PFSK-1 (cell line): Measurements from ENCODE around the gene KCNMA1.

ENCODE experiments used
- FOXP2 ChIP-seq: optimal IDR thresholded peaks from 2 replicates; pipeline ENCODE3; 2011; ENCODE audit warnings: borderline replicate concordance, control low read depth, inconsistent platforms; ENCODE audit not compliant: insufficient read depth; ENCODE audit errors: extremely low read length, extremely low read depth
- POLR2AphosphoS5 ChIP-seq: IDR thresholded peaks from 2 replicates; pipeline ENCODE4 v1.6.1; 2012; ENCODE audit warnings: low read depth, mild to moderate bottlenecking, control low read depth, low read length, moderate library complexity
- SIN3A ChIP-seq: IDR thresholded peaks from 2 replicates; pipeline ENCODE4 v1.6.1; 2012; ENCODE audit warnings: mild to moderate bottlenecking, low read length, moderate library complexity, borderline replicate concordance; ENCODE audit not compliant: insufficient read depth
- TAF1 ChIP-seq: IDR thresholded peaks from 2 replicates; pipeline ENCODE4 v1.6.1; 2012; ENCODE audit warnings: low read length, control low read depth, borderline replicate concordance; ENCODE audit not compliant: insufficient read depth
- TF ChIP-seq, protein P1 (sequence below), 2 experiments: IDR thresholded peaks; 2 replicates each; pipeline versions ENCODE4 v1.6.1 to v1.8.0; 2011 to 2012; ENCODE audit warnings: low read depth in 2 of 2, low read length in 2 of 2, control low read depth in 1 of 2, inconsistent platforms in 1 of 2, mild to moderate bottlenecking in 1 of 2, moderate library complexity in 1 of 2; ENCODE audit not compliant: insufficient read depth in 1 of 2

KCNMA1 gene

GRCh38 chr10:77599651-77600050 lies 38.0 kb downstream of the KCNMA1 start:
- no peak for TF ChIP-seq SIN3A
- TF ChIP-seq, protein P1, sequence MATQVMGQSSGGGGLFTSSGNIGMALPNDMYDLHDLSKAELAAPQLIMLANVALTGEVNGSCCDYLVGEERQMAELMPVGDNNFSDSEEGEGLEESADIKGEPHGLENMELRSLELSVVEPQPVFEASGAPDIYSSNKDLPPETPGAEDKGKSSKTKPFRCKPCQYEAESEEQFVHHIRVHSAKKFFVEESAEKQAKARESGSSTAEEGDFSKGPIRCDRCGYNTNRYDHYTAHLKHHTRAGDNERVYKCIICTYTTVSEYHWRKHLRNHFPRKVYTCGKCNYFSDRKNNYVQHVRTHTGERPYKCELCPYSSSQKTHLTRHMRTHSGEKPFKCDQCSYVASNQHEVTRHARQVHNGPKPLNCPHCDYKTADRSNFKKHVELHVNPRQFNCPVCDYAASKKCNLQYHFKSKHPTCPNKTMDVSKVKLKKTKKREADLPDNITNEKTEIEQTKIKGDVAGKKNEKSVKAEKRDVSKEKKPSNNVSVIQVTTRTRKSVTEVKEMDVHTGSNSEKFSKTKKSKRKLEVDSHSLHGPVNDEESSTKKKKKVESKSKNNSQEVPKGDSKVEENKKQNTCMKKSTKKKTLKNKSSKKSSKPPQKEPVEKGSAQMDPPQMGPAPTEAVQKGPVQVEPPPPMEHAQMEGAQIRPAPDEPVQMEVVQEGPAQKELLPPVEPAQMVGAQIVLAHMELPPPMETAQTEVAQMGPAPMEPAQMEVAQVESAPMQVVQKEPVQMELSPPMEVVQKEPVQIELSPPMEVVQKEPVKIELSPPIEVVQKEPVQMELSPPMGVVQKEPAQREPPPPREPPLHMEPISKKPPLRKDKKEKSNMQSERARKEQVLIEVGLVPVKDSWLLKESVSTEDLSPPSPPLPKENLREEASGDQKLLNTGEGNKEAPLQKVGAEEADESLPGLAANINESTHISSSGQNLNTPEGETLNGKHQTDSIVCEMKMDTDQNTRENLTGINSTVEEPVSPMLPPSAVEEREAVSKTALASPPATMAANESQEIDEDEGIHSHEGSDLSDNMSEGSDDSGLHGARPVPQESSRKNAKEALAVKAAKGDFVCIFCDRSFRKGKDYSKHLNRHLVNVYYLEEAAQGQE (IDR thresholded peaks at IDR 0.05; ENCODE audit: insufficient read depth in 1 of 2, low read depth in 2 of 2, low read length in 2 of 2): no peak
- TF ChIP-seq FOXP2: no peak
- no peak for TF ChIP-seq POLR2AphosphoS5
- TF ChIP-seq TAF1: no peak

GRCh38 chr10:77598606-77599005 lies 39.0 kb downstream of the KCNMA1 start:
- no peak for TF ChIP-seq TAF1
- TF ChIP-seq POLR2AphosphoS5: no peak
- TF ChIP-seq FOXP2: no peak

DNA sequence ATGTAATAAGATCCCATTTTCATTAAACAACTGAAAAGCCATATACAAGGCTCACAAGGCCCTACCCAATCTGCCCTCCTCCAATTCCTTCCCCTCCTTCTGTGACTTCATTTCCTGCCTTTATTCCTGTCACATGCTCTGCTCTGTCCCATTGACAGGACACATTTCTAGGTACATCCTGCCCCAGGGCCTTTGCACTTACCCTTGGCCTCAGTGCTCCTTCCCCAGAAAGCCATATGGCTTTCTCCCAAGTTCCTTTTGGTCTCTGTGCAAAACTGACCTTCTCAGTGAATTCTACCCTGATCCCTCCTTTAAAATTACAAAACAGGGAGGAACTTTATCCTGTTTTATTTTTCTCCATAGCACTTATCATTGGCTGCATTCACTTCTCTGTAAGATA lies 40.0 kb downstream of the KCNMA1 start:
- TF ChIP-seq POLR2AphosphoS5 (no peak), TAF1 (no peak), FOXP2 (no peak), SIN3A (no peak)
- TF ChIP-seq, protein P1 (IDR thresholded peaks at IDR 0.05; ENCODE audit: insufficient read depth in 1 of 2, low read depth in 2 of 2, low read length in 2 of 2): no peak

- no peak for TF ChIP-seq SIN3A
- TF ChIP-seq TAF1: no peak
- TF ChIP-seq POLR2AphosphoS5: no peak
- no peak for TF ChIP-seq FOXP2
Measured at GRCh38 chr10:77594471-77594783, 43.2 kb downstream of the KCNMA1 start.

DNA sequence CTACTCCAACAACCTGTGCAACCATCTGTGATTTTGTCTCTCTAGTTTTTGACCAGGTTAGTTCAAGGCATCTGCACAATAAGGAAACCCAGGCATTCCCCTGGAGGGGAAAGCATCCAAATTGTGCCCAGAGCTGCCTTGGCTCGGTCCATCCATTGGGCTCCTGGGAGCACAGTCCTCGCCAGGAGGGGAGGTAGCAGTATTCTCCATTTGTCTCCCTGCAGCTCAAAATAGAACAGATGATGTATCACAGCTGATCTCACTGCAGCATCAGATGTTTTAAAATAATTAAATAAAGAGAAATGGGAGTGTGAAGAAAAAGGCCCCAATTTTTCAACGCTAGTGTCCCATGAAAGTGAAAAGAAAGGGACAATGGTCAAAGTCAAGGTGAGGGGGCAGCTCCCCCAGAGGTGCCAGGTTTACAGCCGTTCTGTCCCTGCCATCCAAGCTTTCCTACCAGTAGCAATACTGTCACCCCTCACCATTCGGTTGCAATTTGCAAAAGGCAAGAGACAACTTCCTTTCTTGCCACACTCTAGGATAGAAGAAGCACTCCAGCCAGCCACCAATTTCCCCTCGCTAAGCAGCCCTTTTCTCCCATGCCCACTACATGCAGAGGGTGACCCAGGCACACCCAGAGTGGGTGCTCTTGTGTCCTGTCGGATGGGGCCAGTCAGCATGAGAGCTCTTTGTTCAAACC lies 43.7 kb downstream of the KCNMA1 start:
- TF ChIP-seq FOXP2 (no peak), SIN3A (no peak), TAF1 (no peak), POLR2AphosphoS5 (no peak)
- TF ChIP-seq, protein P1 (IDR thresholded peaks at IDR 0.05; ENCODE audit: insufficient read depth in 1 of 2, low read depth in 2 of 2, low read length in 2 of 2): no peak

- TF ChIP-seq, protein P1 (IDR thresholded peaks at IDR 0.05; ENCODE audit: insufficient read depth in 1 of 2, low read depth in 2 of 2, low read length in 2 of 2): no peak
- TF ChIP-seq TAF1 (no peak), FOXP2 (no peak), SIN3A (no peak), POLR2AphosphoS5 (no peak)
Measured at GRCh38 chr10:77592946-77593636, 44.5 kb downstream of the KCNMA1 start.
